Endodermal cell (in vitro differentiated cells): ENCODE measurements around the gene PPP2R5C. TPM values are rescaled to one million over a fixed set of nuclear protein-coding genes. Genes with fewer than 3 reads are reported as not detected.
"Not testable (repeated sequence)": the region's sequence is repeated elsewhere in the genome, so short reads cannot be mapped to it uniquely, and the experiment has no call there.

Experiments used
- DNase-seq: peaks from one replicate; pipeline ENCODE4 v3.0.0-alpha.2; 2017
- H3K27ac ChIP-seq: 2 replicates; pipeline ENCODE4 v1.5.1; 2013; ENCODE audit warnings: mild to moderate bottlenecking, low read depth, low read length, moderate library complexity
- H3K27me3 ChIP-seq: 2 replicates; pipeline ENCODE4 v1.6.1; 2013; ENCODE audit warnings: mild to moderate bottlenecking, low read length, moderate library complexity; ENCODE audit not compliant: insufficient read depth, control insufficient read depth, poor library complexity, severe bottlenecking
- H3K36me3 ChIP-seq: 2 replicates; pipeline ENCODE4 v1.7.0; 2013; ENCODE audit warnings: mild to moderate bottlenecking, low read length, moderate library complexity; ENCODE audit not compliant: control insufficient read depth, insufficient read depth
- H3K4me1 ChIP-seq: one replicate; pipeline ENCODE4 v1.7.0; 2013; ENCODE audit warnings: low read length; ENCODE audit not compliant: control insufficient read depth, insufficient read depth
- H3K4me3 ChIP-seq: 2 replicates; pipeline ENCODE4 v1.5.1; 2013; ENCODE audit warnings: mild to moderate bottlenecking, low read length, moderate library complexity
- H3K9ac ChIP-seq: 2 replicates; pipeline ENCODE4 v1.6.1; 2013; ENCODE audit warnings: mild to moderate bottlenecking, low read length, moderate library complexity; ENCODE audit not compliant: poor library complexity, severe bottlenecking; ENCODE audit errors: extremely low read depth
- H3K9me3 ChIP-seq: 2 replicates; pipeline ENCODE4 v1.6.1; 2013; ENCODE audit warnings: mild to moderate bottlenecking, low read length, moderate library complexity; ENCODE audit not compliant: control insufficient read depth
- H3K27ac Mint-ChIP-seq: 2 replicates; pipeline ENCODE4 v1.8.0; 2020; ENCODE audit warnings: mixed read lengths
- H3K27me3 Mint-ChIP-seq: 2 replicates; pipeline ENCODE4 v1.8.0; 2021; ENCODE audit warnings: mild to moderate bottlenecking, mixed read lengths; ENCODE audit not compliant: insufficient read depth
- H3K36me3 Mint-ChIP-seq: 2 replicates; pipeline ENCODE4 v1.8.0; 2020; ENCODE audit warnings: low read depth, mixed read lengths
- H3K4me1 Mint-ChIP-seq: 2 replicates; pipeline ENCODE4 v1.8.0; 2020; ENCODE audit warnings: mixed read lengths
- H3K4me3 Mint-ChIP-seq: 2 replicates; pipeline ENCODE4 v1.8.0; 2020; ENCODE audit warnings: mild to moderate bottlenecking, moderate library complexity, mixed read lengths
- H3K9me3 Mint-ChIP-seq: 2 replicates; pipeline ENCODE4 v1.8.0; 2020; ENCODE audit warnings: mild to moderate bottlenecking, mixed read lengths
- CTCF ChIP-seq: fragments of 200-600 bp; sonication (generic); conservative IDR thresholded peaks from 2 replicates; pipeline ENCODE4 v1.5.0; 2021; ENCODE audit warnings: antibody characterized with exemption, mild to moderate bottlenecking
- WGBS, 2 experiments: methylation state at CpG; one replicate each; pipeline versions ENCODE4 v1.1.5 to v1.1.7; 2013; ENCODE audit warnings: missing lambda C conversion rate in 2 of 2, mixed read lengths in 1 of 2; ENCODE audit not compliant: insufficient coverage in 1 of 2, insufficient read length in 1 of 2; 5-methylcytosine and 5-hydroxymethylcytosine counted together
- long read RNA-seq, 4 experiments: library from polyadenylated mRNA in 2 of 4; library from RNA in 1 of 4; library from capped mRNA in 1 of 4; stranded (forward) in 3 of 4; unstranded in 1 of 4; transcript quantifications; one replicate each; pipeline ENCODE4 v2.0.0, GENCODE V29; 2020 to 2021; ENCODE audit warnings: inconsistent platforms in 1 of 4
- polyA plus RNA-seq, 2 experiments: library from polyadenylated mRNA; stranded (reverse); fragments of 50-300 nt; gene quantifications; one replicate each; pipeline ENCODE4 v1.2.3, GENCODE V29; 2013
- total RNA-seq, 2 donors: library from RNA; stranded (reverse); fragmentation: NEBNext Ultra II Directional in 1 of 2; extraction: Animal tissue kit (Norgen Biotek cat#: 25700) in 1 of 2; gene quantifications; 2 replicates in 1 of 2; 3 replicates in 1 of 2; pipeline ENCODE4 v1.2.1, GENCODE V29; 2021

PPP2R5C gene
- total RNA-seq = 100 to 1,000 TPM; 116 to 117 TPM
- 151 TPM for polyA plus RNA-seq (2013, experiment 1 of 2)
- 146 TPM for polyA plus RNA-seq (2013, experiment 2 of 2)
- long read RNA-seq, experiment 1, full-length matches to known transcripts = 17 of 41 reads
- long read RNA-seq, experiment 1, partial matches to known transcripts = 6 of 41 reads
- long read RNA-seq, experiment 1, other reads (novel, unspliced or antisense) = 18 of 41 reads
- long read RNA-seq, experiment 2, full-length matches to known transcripts = 47 of 87 reads
- long read RNA-seq, experiment 2, partial matches to known transcripts = 27 of 87 reads
- long read RNA-seq, experiment 2, other reads (novel, unspliced or antisense) = 13 of 87 reads
- long read RNA-seq, experiment 3, full-length matches to known transcripts = 161 of 199 reads
- long read RNA-seq, experiment 3, partial matches to known transcripts = 22 of 199 reads
- long read RNA-seq, experiment 3, other reads (novel, unspliced or antisense) = 16 of 199 reads
- long read RNA-seq, experiment 4, transcript PPP2R5C-205 (12 exons, 1,526 nt) = major isoform, 20 of 27 reads
- long read RNA-seq, experiment 4, partial matches to known transcripts = 4 of 27 reads
- long read RNA-seq, experiment 4, other reads (novel, unspliced or antisense) = 3 of 27 reads

DNA sequence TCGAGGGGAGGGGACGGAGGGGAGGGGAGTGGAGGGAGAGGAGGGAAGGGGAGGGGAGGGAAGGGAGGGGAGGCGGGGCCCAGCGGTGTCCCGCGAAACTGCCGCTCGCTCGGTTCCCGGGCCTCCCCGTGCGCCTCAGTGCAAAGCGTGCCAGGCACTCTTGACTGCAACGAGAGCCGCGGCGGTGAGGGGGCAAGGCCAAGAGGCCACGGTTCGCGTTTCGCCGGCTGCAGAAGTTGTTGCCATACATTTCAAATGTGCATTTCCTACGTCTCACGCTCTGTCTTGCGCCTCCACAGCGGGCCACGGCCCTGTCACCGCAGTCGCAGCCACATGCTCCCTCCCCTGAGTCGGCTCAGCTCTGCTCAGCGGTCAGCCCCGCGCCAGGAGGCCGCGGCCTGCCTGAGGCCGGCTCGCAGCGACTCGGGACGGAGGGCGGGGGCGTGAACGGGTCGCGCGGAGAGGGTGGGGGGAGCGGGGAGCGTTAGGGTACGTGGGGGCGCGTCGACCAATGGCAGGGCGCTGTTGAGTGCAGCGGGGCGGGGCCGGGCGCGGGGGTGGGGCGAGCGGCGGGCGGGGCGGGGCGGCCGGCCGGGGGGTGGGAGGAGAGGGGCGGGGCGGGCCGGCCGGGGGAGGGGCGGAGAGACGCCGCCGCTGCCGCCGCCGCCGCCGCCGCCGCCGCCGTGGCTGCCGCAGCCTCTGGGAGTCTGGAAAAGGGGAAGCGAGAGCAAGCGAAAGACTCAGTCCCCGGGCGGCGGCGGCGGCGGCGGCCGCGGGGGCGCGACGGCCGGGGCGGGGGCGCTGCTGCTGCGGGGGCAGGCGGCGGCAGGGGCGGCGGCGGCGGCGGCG is at the start of gene PPP2R5C:
TSS of gene PPP2R5C (plus strand) at position 678 of the 849 bp plus-strand sequence. CDS start 185 bp downstream, outside the sequence.
- peak; percentile 96 for DNase-seq
- Mint-ChIP-seq H3K27ac (peak within 1 kb of the TSS; percentile 83), H3K9me3 (no peaks in the 10 kb centered on the region), H3K36me3 (peaks cover 21% of the 10 kb centered on the region), H3K27me3 (peaks cover 38% of the 10 kb centered on the region), H3K4me1 (no peaks in the 10 kb centered on the region), H3K4me3 (peak within 1 kb of the TSS; percentile 81)
- H3K9ac ChIP-seq = peak within 1 kb of the TSS; percentile 52
- TF ChIP-seq CTCF = no peak
- peaks cover 10% of the 10 kb centered on the region for H3K36me3 ChIP-seq
- no peaks in the 10 kb centered on the region for H3K9me3 ChIP-seq
- H3K27ac ChIP-seq = peak within 1 kb of the TSS; percentile 89
- 0% methylated on average over 13 to 75 of the region's 110 CpGs for WGBS, 2 experiments
- H3K27me3 ChIP-seq = peaks cover 4% of the 10 kb centered on the region
- H3K4me3 ChIP-seq = peak within 1 kb of the TSS; percentile 89
- H3K4me1 ChIP-seq = peaks cover 3% of the 10 kb centered on the region

DNA sequence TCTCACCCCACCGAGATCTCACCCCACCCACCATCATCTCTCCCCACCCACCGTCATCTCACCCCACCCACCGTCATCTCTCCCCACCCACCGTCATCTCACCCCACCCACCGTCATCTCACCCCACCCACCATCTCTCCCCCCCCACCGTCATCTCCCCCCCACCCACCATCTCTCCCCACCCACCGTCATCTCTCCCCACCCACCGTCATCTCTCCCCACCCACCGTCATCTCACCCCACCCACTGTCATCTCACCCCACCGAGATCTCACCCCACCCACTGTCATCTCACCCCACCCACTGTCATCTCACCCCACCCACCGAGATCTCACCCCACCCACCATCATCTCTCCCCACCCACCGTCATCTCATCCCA is 49.7 kb upstream of the PPP2R5C start:
- WGBS, 2 experiments = 100% methylated on average over 1 of the region's 12 CpGs; no CpG with 5 or more reads in 1 of the 2 experiments
- H3K27ac ChIP-seq = not testable (repeated sequence)

GRCh38 chr14:101712341-101712740 is 49.2 kb upstream of the PPP2R5C start:
- not testable (repeated sequence) for H3K27ac Mint-ChIP-seq, DNase-seq, H3K4me1 Mint-ChIP-seq, H3K9ac ChIP-seq, H3K27ac ChIP-seq, H3K27me3 Mint-ChIP-seq, H3K4me3 ChIP-seq, H3K4me1 ChIP-seq, H3K9me3 Mint-ChIP-seq, H3K36me3 ChIP-seq, H3K27me3 ChIP-seq, H3K9me3 ChIP-seq, H3K4me3 Mint-ChIP-seq, H3K36me3 Mint-ChIP-seq
- WGBS, 2 experiments = 100% methylated on average over 3 of the region's 15 CpGs; no CpG with 5 or more reads in 1 of the 2 experiments

More for the DNA sequence above, 49.7 kb upstream of the PPP2R5C start:
- H3K4me3 Mint-ChIP-seq, H3K36me3 Mint-ChIP-seq, H3K4me1 Mint-ChIP-seq, H3K4me3 ChIP-seq, H3K9ac ChIP-seq, H3K36me3 ChIP-seq, H3K27me3 Mint-ChIP-seq, H3K4me1 ChIP-seq, H3K27ac Mint-ChIP-seq, H3K9me3 Mint-ChIP-seq, DNase-seq, H3K27me3 ChIP-seq, H3K9me3 ChIP-seq: not testable (repeated sequence)

DNA sequence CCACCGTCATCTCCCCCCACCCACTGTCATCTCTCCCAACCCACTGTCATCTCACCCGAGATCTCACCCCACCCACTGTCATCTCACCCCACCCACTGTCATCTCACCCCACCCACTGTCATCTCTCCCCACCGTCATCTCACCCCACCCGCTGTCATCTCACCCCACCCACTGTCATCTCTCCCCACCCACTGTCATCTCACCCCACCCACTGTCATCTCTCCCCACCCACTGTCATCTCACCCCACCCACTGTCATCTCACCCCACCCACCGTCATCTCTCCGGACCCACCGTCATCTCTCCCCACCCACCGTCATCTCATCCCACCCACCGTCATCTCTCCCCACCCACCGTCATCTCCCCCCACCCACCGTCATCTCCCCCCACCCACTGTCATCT is 48.4 kb upstream of the PPP2R5C start:
- not testable (repeated sequence) for H3K27ac Mint-ChIP-seq, H3K36me3 ChIP-seq, H3K4me1 Mint-ChIP-seq, DNase-seq, H3K27ac ChIP-seq, H3K9me3 Mint-ChIP-seq, H3K9me3 ChIP-seq, H3K4me3 ChIP-seq, H3K9ac ChIP-seq, H3K4me1 ChIP-seq, H3K27me3 Mint-ChIP-seq, H3K36me3 Mint-ChIP-seq, H3K27me3 ChIP-seq, H3K4me3 Mint-ChIP-seq
- WGBS, 2 experiments = 93% methylated on average over 3 of the region's 11 CpGs; no CpG with 5 or more reads in 1 of the 2 experiments
